Esophagus muscularis mucosa (tissue), 4 donors: Measurements from ENCODE around the gene TMEM115. TPM values are rescaled to one million over a fixed set of nuclear protein-coding genes. Genes with fewer than 3 reads are reported as not detected.

Experiments used
- DNase-seq: peaks from one replicate; pipeline ENCODE4 v3.0.0-alpha.2; 2017; ENCODE audit errors: extremely low spot score
- H3K27ac ChIP-seq, 4 donors: fragments of 200-600 bp; sonication (generic); replicated peaks in 1 of 4; 1 replicate in 3 of 4; 2 replicates in 1 of 4; pipeline ENCODE4 v1.5.1; 2016 to 2019; ENCODE audit warnings: mild to moderate bottlenecking in 1 of 4
- H3K27me3 ChIP-seq, 4 donors: fragments of 200-600 bp; sonication (generic); one replicate each; pipeline versions ENCODE4 v1.5.1 to v1.6.0; 2016 to 2019
- H3K36me3 ChIP-seq, 4 donors: fragments of 200-600 bp; sonication (generic); one replicate each; pipeline ENCODE4 v1.5.1; 2016 to 2019
- H3K4me1 ChIP-seq, 4 donors: fragments of 200-600 bp; sonication (generic); one replicate each; pipeline ENCODE4 v1.5.1; 2016 to 2019
- H3K4me3 ChIP-seq, 4 donors: fragments of 200-600 bp; sonication (generic); 1 replicate in 2 of 4; 2 replicates in 2 of 4; pipeline ENCODE4 v1.5.1; 2016 to 2019; ENCODE audit warnings: mild to moderate bottlenecking in 4 of 4, moderate library complexity in 1 of 4
- H3K9me3 ChIP-seq, 4 donors: fragments of 200-600 bp; sonication (generic); 1 replicate in 3 of 4; 2 replicates in 1 of 4; pipeline ENCODE4 v1.5.1; 2016 to 2019
- EP300 ChIP-seq: sonication (generic); formaldehyde crosslinking; IDR thresholded peaks from one replicate; pipeline ENCODE4 v1.6.1; 2017; ENCODE audit warnings: antibody characterized with exemption
- POLR2A ChIP-seq: fragments of 450-650 bp; IDR thresholded peaks from one replicate; pipeline ENCODE4 v1.6.1; 2017; ENCODE audit warnings: antibody characterized with exemption, moderate library complexity, mild to moderate bottlenecking, low read depth
- POLR2AphosphoS5 ChIP-seq, 2 donors: sonication (generic); formaldehyde crosslinking; IDR thresholded peaks; one replicate each; pipeline ENCODE4 v1.6.1; 2017; ENCODE audit warnings: antibody characterized with exemption in 2 of 2
- WGBS: methylation state at CpG from one replicate; pipeline ENCODE4 v1.1.5; 2018; 5-methylcytosine and 5-hydroxymethylcytosine counted together
- intact Hi-C: fragments of 100-400 bp; cut with DNase I; formaldehyde crosslinking; loops from one replicate; pipeline ENCODE4 v1.15.1; 2023
- total RNA-seq, 4 donors: library from RNA; depleted of rRNA; stranded (reverse); fragments of >200 nt; gene quantifications; one replicate each; pipeline versions ENCODE4 v1.1.0 to v1.2.1, GENCODE V29; 2016
- TF ChIP-seq, protein P1 (sequence below), 3 experiments: fragments of 200-600 bp in 2 of 3; fragments of 450-650 bp in 1 of 3; sonication (generic) in 2 of 3; IDR thresholded peaks; one replicate each; pipeline ENCODE4 v1.5.1; 2017 to 2019; ENCODE audit warnings: antibody characterized with exemption in 3 of 3, mild to moderate bottlenecking in 2 of 3, moderate library complexity in 1 of 3

Gene TMEM115
- total RNA-seq, 4 donors from 2014 or later: 37.0 to 85.6 (median 66.3) TPM

DNA sequence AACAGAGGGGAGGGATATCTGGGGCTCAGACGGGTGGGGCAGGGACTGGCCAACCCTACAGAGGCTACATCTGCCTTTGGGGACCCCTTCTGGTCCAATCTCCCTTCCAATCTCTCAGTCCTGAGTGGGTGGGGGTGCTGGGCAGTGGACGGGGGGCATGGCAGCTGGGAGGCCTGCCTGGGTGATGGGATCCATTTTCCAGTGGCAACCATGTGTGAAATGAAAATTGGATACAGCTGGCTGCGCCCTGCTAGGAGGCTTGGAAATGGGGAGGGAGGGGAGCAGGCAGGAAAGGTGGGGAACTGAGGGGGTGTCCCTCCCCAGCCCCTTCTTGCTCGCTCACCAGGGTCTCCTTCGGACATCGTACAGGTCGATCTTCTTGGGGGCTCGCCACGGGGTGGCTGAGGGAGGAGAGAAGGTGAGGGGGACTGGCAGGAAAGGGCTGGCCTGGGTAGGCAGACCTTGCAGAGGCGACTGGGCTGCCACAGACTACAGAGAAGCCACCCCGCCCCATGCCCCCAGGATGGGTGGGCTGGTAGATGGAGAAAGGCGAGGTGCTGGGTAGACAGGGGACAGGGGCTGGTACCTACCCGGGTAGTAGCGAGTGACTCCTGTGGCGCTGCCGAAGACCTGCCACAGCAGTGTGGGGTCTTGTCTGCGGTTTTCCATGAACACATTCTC, 21.2 kb upstream of the TMEM115 start:
- DNase-seq: no peak
- TF ChIP-seq POLR2A (no peak), EP300 (no peak), POLR2AphosphoS5 (IDR thresholded peaks at IDR 0.05) (no peak)
- TF ChIP-seq, protein P1, sequence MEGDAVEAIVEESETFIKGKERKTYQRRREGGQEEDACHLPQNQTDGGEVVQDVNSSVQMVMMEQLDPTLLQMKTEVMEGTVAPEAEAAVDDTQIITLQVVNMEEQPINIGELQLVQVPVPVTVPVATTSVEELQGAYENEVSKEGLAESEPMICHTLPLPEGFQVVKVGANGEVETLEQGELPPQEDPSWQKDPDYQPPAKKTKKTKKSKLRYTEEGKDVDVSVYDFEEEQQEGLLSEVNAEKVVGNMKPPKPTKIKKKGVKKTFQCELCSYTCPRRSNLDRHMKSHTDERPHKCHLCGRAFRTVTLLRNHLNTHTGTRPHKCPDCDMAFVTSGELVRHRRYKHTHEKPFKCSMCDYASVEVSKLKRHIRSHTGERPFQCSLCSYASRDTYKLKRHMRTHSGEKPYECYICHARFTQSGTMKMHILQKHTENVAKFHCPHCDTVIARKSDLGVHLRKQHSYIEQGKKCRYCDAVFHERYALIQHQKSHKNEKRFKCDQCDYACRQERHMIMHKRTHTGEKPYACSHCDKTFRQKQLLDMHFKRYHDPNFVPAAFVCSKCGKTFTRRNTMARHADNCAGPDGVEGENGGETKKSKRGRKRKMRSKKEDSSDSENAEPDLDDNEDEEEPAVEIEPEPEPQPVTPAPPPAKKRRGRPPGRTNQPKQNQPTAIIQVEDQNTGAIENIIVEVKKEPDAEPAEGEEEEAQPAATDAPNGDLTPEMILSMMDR (IDR thresholded peaks at IDR 0.05): no peak
- Histone ChIP-seq H3K4me1 (no peaks in the 10 kb centered on the region), H3K27ac (no peak overlapping the region), H3K4me3 (no peak overlapping the region), H3K27me3 (no peaks in the 10 kb centered on the region), H3K36me3 (no peaks in the 10 kb centered on the region), H3K9me3 (no peaks in the 10 kb centered on the region)
- WGBS: 81% methylated on average over 17 of the region's 17 CpGs
- intact Hi-C loops: no loop called here

- Histone ChIP-seq H3K9me3 (no peaks in the 10 kb centered on the region), H3K4me1 (no peaks in the 10 kb centered on the region), H3K4me3 (no peak overlapping the region), H3K36me3 (no peaks in the 10 kb centered on the region), H3K27ac (no peak overlapping the region), H3K27me3 (no peaks in the 10 kb centered on the region)
- TF ChIP-seq POLR2AphosphoS5 (IDR thresholded peaks at IDR 0.05) (no peak), EP300 (no peak), POLR2A (no peak)
- TF ChIP-seq, protein P1 (IDR thresholded peaks at IDR 0.05): no peak
- no peak for DNase-seq
- WGBS: 88% methylated on average over 11 of the region's 17 CpGs
- intact Hi-C loops: no loop called here
Measured at GRCh38 chr3:50378757-50379156, 19.4 kb upstream of the TMEM115 start.

DNA sequence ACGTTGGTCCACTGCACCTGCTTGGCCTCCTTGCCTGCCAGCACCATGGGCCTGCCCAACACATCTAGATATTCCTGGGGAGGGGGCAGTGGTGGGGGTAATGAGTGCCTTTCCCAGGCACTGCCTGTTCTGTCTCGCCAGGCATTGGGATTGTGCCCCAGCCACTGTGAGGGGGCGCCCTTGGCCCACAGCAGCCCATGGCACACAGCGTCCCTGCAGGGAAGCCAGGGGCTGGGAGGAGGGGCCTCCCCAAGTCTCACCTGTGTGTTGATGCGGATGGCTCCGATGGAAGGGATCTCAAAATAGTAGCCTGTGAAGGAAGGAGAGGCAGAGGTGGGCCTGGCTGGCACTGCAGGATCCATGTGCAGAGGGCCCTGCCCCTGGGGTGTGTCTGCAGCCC, 18.7 kb upstream of the TMEM115 start:
- WGBS: 80% methylated on average over 2 of the region's 6 CpGs
- TF ChIP-seq, protein P1 (IDR thresholded peaks at IDR 0.05): no peak
- TF ChIP-seq POLR2AphosphoS5 (IDR thresholded peaks at IDR 0.05) (no peak), POLR2A (no peak), EP300 (no peak)
- Histone ChIP-seq H3K27me3 (no peaks in the 10 kb centered on the region), H3K4me3 (no peak overlapping the region), H3K9me3 (no peaks in the 10 kb centered on the region), H3K36me3 (no peaks in the 10 kb centered on the region), H3K27ac (no peak overlapping the region), H3K4me1 (no peaks in the 10 kb centered on the region)
- DNase-seq: no peak
- intact Hi-C loops: no loop called here

DNA sequence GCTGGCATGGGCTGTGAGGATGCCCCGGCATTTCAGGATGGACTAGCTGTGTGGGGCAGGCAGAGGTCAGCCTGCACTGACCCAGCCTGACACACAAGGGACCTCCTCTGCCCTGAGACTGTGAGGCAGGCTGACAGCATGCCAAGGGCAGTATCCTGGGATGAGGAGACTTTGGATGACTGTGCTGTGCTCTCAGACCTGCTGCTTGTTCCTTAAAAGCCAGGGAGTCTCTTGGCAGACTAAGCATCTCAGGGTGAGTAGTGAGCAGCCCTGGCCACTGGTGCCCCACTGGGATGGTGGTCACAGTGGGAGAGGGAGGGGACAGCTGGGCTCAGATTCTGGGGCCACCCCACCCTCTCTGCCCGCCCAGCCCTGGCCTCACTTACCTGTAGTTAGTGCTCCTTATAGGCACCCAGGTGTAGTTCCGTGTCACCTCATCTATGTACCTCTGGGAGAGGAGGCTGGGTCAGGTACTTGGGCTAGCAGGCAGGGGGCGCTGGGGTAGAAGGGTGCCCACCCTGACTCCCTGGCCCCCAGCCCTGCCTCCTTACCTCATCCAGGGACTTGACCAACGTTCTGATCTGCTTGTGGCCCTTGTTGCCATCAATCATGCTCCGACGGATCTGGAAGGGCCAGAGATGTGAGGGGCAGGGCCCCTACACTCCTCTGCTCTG, 16.1 kb upstream of the TMEM115 start:
- no peak for DNase-seq
- Histone ChIP-seq H3K4me1 (no peaks in the 10 kb centered on the region), H3K4me3 (no peak overlapping the region), H3K9me3 (no peaks in the 10 kb centered on the region), H3K27me3 (no peaks in the 10 kb centered on the region), H3K36me3 (no peaks in the 10 kb centered on the region), H3K27ac (no peak overlapping the region)
- no peak for TF ChIP-seq POLR2AphosphoS5 (IDR thresholded peaks at IDR 0.05)
- TF ChIP-seq EP300: no peak
- TF ChIP-seq, protein P1 (IDR thresholded peaks at IDR 0.05): no peak
- TF ChIP-seq POLR2A: no peak
- intact Hi-C loops: no loop called here
- whole genome bisulfite sequencing: 66% methylated on average over 4 of the region's 7 CpGs
